Measurements from ENCODE around the gene FASN. TPM values are rescaled to one million over a fixed set of nuclear protein-coding genes. Genes with fewer than 3 reads are reported as not detected.

FASN gene
- total RNA-seq, 2 experiments from 2014 or later = 111 to 364 TPM

DNA sequence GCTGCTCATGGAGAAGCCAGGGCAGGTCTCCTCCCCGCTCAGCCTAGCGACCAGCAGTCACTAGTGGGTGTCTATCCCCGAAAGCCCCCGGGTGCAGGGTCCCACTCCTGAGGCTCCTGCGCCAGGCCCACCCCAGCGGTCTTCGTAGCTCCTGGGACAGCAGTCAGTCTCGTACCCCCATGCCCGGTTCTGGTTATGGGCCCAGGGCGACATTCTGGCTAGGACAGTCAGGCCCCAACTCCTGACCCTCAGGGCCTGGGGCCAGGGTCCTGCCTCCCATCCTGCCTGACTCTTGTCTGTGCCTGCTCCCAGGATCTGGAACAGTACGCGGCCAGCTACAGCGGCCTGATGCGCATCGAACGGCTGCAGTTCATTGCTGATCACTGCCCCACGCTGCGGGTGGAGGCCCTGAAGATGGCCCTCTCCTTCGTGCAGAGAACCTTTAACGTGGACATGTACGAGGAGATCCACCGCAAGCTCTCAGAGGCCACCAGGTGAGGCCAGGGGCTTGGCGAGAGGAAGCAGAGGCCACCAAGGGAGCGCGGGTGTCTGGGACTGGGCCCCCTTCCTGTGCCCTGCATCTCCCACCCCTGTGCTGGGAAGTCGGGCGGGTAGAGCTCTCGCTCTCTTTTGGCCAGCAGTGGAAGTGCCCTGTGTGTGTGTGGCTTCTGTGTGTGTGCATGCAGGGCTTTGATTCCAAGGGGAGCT, 44.3 kb downstream of the FASN start:
- Histone ChIP-seq H3K27ac (ENCODE audit: low read depth, low read length, poor library complexity, severe bottlenecking) (no peak overlapping the region), H3K9me2 (ENCODE audit: insufficient read depth, low read length) (no peaks in the 10 kb centered on the region), H2AFZ (ENCODE audit: low read length) (no peak overlapping the region), H3K36me3 (ENCODE audit: insufficient read depth, low read length) (peaks cover 55% of the 10 kb centered on the region), H3K9me3 (ENCODE audit: low read length) (no peaks in the 10 kb centered on the region), H3K4me1 (ENCODE audit: insufficient read depth, low read length, poor library complexity, severe bottlenecking) (peaks cover 21% of the 10 kb centered on the region), H3K4me2 (ENCODE audit: low read length) (peak overlapping the region; percentile 91; the same call in 1 of the 2 replicates), H4K20me1 (ENCODE audit: insufficient read depth, low read length) (no peaks in the 10 kb centered on the region), H3K4me3 (ENCODE audit: low read depth, low read length, poor library complexity, severe bottlenecking) (no peak overlapping the region), H3K79me2 (ENCODE audit: insufficient read depth, low read depth, low read length) (peaks cover 8% of the 10 kb centered on the region; the same call in 1 of the 2 replicates)
- BruUV-seq (replicated peaks) = no TSS peak
- no peak for DNase-seq (ENCODE audit: low spot score)
- POLR2A ChIA-PET = interaction anchor here (0.9 kb wide), 1 partner anchor 16 kb away, joined by 4 read pairs; the partner anchor contains the start of gene DCXR
- intact Hi-C loops (cut with micrococcal nuclease; ENCODE audit: unreplicated experiment) = no loop called here
- CTCF ChIA-PET (ENCODE audit: unreplicated experiment) = no interaction called here
- TF ChIP-seq, protein P1, sequence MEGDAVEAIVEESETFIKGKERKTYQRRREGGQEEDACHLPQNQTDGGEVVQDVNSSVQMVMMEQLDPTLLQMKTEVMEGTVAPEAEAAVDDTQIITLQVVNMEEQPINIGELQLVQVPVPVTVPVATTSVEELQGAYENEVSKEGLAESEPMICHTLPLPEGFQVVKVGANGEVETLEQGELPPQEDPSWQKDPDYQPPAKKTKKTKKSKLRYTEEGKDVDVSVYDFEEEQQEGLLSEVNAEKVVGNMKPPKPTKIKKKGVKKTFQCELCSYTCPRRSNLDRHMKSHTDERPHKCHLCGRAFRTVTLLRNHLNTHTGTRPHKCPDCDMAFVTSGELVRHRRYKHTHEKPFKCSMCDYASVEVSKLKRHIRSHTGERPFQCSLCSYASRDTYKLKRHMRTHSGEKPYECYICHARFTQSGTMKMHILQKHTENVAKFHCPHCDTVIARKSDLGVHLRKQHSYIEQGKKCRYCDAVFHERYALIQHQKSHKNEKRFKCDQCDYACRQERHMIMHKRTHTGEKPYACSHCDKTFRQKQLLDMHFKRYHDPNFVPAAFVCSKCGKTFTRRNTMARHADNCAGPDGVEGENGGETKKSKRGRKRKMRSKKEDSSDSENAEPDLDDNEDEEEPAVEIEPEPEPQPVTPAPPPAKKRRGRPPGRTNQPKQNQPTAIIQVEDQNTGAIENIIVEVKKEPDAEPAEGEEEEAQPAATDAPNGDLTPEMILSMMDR (conservative IDR thresholded peaks at IDR 0.05; ENCODE audit: low read length) = no peak
- TF ChIP-seq EZH2phosphoT487 (IDR thresholded peaks at IDR 0.05; ENCODE audit: borderline replicate concordance, low read depth, low read length) = no peak

DNA sequence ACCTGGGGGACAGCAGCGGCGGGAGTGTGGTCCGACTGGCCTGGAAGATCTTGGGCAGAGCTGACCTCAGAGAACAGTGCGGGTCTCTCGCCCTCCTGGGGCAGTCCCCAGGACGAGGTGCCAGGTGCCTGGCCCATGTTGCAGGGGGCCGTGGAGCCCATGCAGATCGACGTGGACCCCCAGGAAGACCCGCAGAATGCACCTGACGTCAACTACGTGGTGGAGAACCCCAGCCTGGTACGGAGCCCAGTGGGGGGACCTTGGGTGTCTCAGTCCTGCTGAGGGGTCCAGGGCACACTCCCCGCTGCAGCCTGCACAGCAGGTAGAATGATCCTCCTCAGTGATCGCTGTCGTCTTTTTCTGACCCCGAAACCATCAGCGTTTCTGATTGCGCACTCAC, 44.9 kb downstream of the FASN start:
- Histone ChIP-seq H3K36me3 (ENCODE audit: insufficient read depth, low read length) (peaks cover 49% of the 10 kb centered on the region), H3K79me2 (ENCODE audit: insufficient read depth, low read depth, low read length) (peaks cover 8% of the 10 kb centered on the region; the same call in 1 of the 2 replicates), H4K20me1 (ENCODE audit: insufficient read depth, low read length) (no peaks in the 10 kb centered on the region), H3K4me1 (ENCODE audit: insufficient read depth, low read length, poor library complexity, severe bottlenecking) (peaks cover 21% of the 10 kb centered on the region), H3K4me2 (ENCODE audit: low read length) (peak overlapping the region; percentile 91), H3K27ac (ENCODE audit: low read depth, low read length, poor library complexity, severe bottlenecking) (no peak overlapping the region), H3K9me2 (ENCODE audit: insufficient read depth, low read length) (no peaks in the 10 kb centered on the region), H3K9me3 (ENCODE audit: low read length) (no peaks in the 10 kb centered on the region), H3K4me3 (ENCODE audit: low read depth, low read length, poor library complexity, severe bottlenecking) (peak overlapping the region; percentile 75), H2AFZ (ENCODE audit: low read length) (no peak overlapping the region)
- no peak for TF ChIP-seq EZH2phosphoT487 (IDR thresholded peaks at IDR 0.05; ENCODE audit: borderline replicate concordance, low read depth, low read length)
- TF ChIP-seq, protein P1 (conservative IDR thresholded peaks at IDR 0.05; ENCODE audit: low read length) = no peak
- BruUV-seq (replicated peaks) = no TSS peak
- intact Hi-C loops (cut with micrococcal nuclease; ENCODE audit: unreplicated experiment) = no loop called here
- ChIA-PET POLR2A (no interaction called here), CTCF (ENCODE audit: unreplicated experiment) (no interaction called here)
- no peak for DNase-seq (ENCODE audit: low spot score)

GRCh38 chr17:82052638-82053059, 45.4 kb downstream of the FASN start:
- Histone ChIP-seq H3K9me3 (ENCODE audit: low read length) (no peaks in the 10 kb centered on the region), H3K9me2 (ENCODE audit: insufficient read depth, low read length) (no peaks in the 10 kb centered on the region), H3K4me1 (ENCODE audit: insufficient read depth, low read length, poor library complexity, severe bottlenecking) (peaks cover 21% of the 10 kb centered on the region), H3K79me2 (ENCODE audit: insufficient read depth, low read depth, low read length) (peaks cover 8% of the 10 kb centered on the region; the same call in 1 of the 2 replicates), H4K20me1 (ENCODE audit: insufficient read depth, low read length) (no peaks in the 10 kb centered on the region), H3K4me3 (ENCODE audit: low read depth, low read length, poor library complexity, severe bottlenecking) (peak overlapping the region; percentile 75), H2AFZ (ENCODE audit: low read length) (no peak overlapping the region), H3K27ac (ENCODE audit: low read depth, low read length, poor library complexity, severe bottlenecking) (no peak overlapping the region), H3K4me2 (ENCODE audit: low read length) (peak overlapping the region; percentile 91), H3K36me3 (ENCODE audit: insufficient read depth, low read length) (peaks cover 45% of the 10 kb centered on the region)
- intact Hi-C loops (cut with micrococcal nuclease; ENCODE audit: unreplicated experiment) = no loop called here
- TF ChIP-seq, protein P1 (conservative IDR thresholded peaks at IDR 0.05; ENCODE audit: low read length) = no peak
- TF ChIP-seq EZH2phosphoT487 (IDR thresholded peaks at IDR 0.05; ENCODE audit: borderline replicate concordance, low read depth, low read length) = no peak
- POLR2A ChIA-PET = no interaction called here
- DNase-seq (ENCODE audit: low spot score) = no peak
- CTCF ChIA-PET (ENCODE audit: unreplicated experiment) = no interaction called here
- BruUV-seq (replicated peaks) = no TSS peak
